K562 (cell line): Measurements from ENCODE around the gene SUSD3.

Source experiments
- BHLHE40 ChIP-seq: IDR thresholded peaks from 2 replicates; pipeline ENCODE4 v1.6.1; 2011; ENCODE audit warnings: low read length, improper control_type of control experiment
- CTCF ChIP-seq, 3 experiments: IDR thresholded peaks in 2 of 3; conservative IDR thresholded peaks in 1 of 3; 2 replicates each; pipeline ENCODE4 v1.5.1; 2011 to 2012; ENCODE audit warnings: low read length in 3 of 3, mild to moderate bottlenecking in 3 of 3, control low read depth in 2 of 3, improper control_type of control experiment in 1 of 3, inconsistent platforms in 1 of 3, low read depth in 1 of 3, mixed read lengths in 1 of 3, moderate library complexity in 1 of 3; ENCODE audit not compliant: insufficient read depth in 2 of 3
- FOXK2 ChIP-seq, 2 experiments: fragments of 450-650 bp; IDR thresholded peaks in 1 of 2; conservative IDR thresholded peaks in 1 of 2; 2 replicates each; pipeline ENCODE4 v1.6.1; 2016; ENCODE audit warnings: low read depth in 2 of 2, mild to moderate bottlenecking in 1 of 2
- NKRF ChIP-seq: fragments of 450-650 bp; IDR thresholded peaks from 2 replicates; pipeline ENCODE4 v1.6.1; 2016; ENCODE audit warnings: borderline replicate concordance
- SMARCC2 ChIP-seq: fragments of 450-650 bp; IDR thresholded peaks from 2 replicates; pipeline ENCODE4 v1.6.1; 2017; ENCODE audit warnings: antibody characterized with exemption, moderate library complexity, mild to moderate bottlenecking, low read depth
- TAF1 ChIP-seq: IDR thresholded peaks from 2 replicates; pipeline ENCODE4 v1.6.1; 2011; ENCODE audit warnings: mild to moderate bottlenecking, low read length, moderate library complexity; ENCODE audit not compliant: insufficient read depth, control insufficient read depth, severe bottlenecking; ENCODE audit errors: extremely low read depth
- TBP ChIP-seq: optimal IDR thresholded peaks from 2 replicates; pipeline ENCODE3; 2011; ENCODE audit warnings: low read depth, low read length, improper control_type of control experiment
- TSHZ1 ChIP-seq: fragments of 250-450 bp; sonication (Bioruptor Pico); IDR thresholded peaks from 2 replicates; pipeline ENCODE4 v1.4.0; 2020; ENCODE audit warnings: mild to moderate bottlenecking, moderate library complexity
- ZNF263 ChIP-seq: sonication (generic); formaldehyde crosslinking; IDR thresholded peaks from 2 replicates; pipeline ENCODE4 v1.8.0; 2022; ENCODE audit warnings: mild to moderate bottlenecking, missing genetic modification reagents, borderline replicate concordance
- ZNF609 ChIP-seq: sonication (generic); formaldehyde crosslinking; IDR thresholded peaks from 2 replicates; pipeline ENCODE4 v1.8.1; 2023; ENCODE audit warnings: missing genetic modification reagents, mild to moderate bottlenecking, borderline replicate concordance
- ZZZ3 ChIP-seq: fragments of 450-650 bp; IDR thresholded peaks from 2 replicates; pipeline ENCODE4 v1.6.1; 2016; ENCODE audit warnings: antibody characterized with exemption, mild to moderate bottlenecking, moderate library complexity

GRCh38 chr9:93061260-93061751, 2.8 kb downstream of the SUSD3 start:
- TF ChIP-seq FOXK2 (conservative IDR thresholded peaks at IDR 0.05 in 1 of 2, IDR thresholded peaks at IDR 0.05 in 1 of 2; ENCODE audit: low read depth in 2 of 2) (no peak), ZNF609 (no peak), BHLHE40 (no peak), TAF1 (no peak), CTCF (IDR thresholded peaks at IDR 0.05 in 2 of 3, conservative IDR thresholded peaks at IDR 0.05 in 1 of 3; ENCODE audit: insufficient read depth in 2 of 3, low read depth in 1 of 3, low read length in 3 of 3) (no peak), SMARCC2 (no peak), ZNF263 (CRISPR knock-in tag) (no peak), TBP (no peak), TSHZ1 (no peak), ZZZ3 (no peak), NKRF (no peak)
